Transverse colon (tissue), 4 donors: Measurements from ENCODE around the gene FUOM. TPM values are rescaled to one million over a fixed set of nuclear protein-coding genes. Genes with fewer than 3 reads are reported as not detected.

Experiments
- DNase-seq: peaks from one replicate; pipeline ENCODE4 v3.0.0-alpha.2; 2019
- H3K27ac ChIP-seq, 4 donors: fragments of 200-600 bp; sonication (generic); 2 replicates each; pipeline ENCODE4 v1.5.1; 2016 to 2018; ENCODE audit warnings: inconsistent platforms in 4 of 4
- H3K27me3 ChIP-seq: fragments of 200-600 bp; sonication (generic); 2 replicates; pipeline ENCODE4 v1.5.1; 2017; ENCODE audit warnings: inconsistent platforms
- H3K36me3 ChIP-seq, 4 donors: fragments of 200-600 bp; sonication (generic); 2 replicates each; pipeline ENCODE4 v1.5.1; 2017 to 2019; ENCODE audit warnings: inconsistent platforms in 4 of 4
- H3K4me1 ChIP-seq, 4 donors: fragments of 200-600 bp; sonication (generic); 2 replicates each; pipeline ENCODE4 v1.5.1; 2017 to 2020; ENCODE audit warnings: inconsistent platforms in 4 of 4
- H3K4me3 ChIP-seq, 4 donors: fragments of 200-600 bp; sonication (generic); 1 replicate in 1 of 4; 2 replicates in 3 of 4; pipeline versions ENCODE4 v1.5.1 to v1.6.1; 2017 to 2019; ENCODE audit warnings: inconsistent platforms in 4 of 4
- H3K9me3 ChIP-seq, 2 donors: fragments of 200-600 bp; sonication (generic); 2 replicates each; pipeline ENCODE4 v1.5.1; 2017 to 2019; ENCODE audit warnings: inconsistent platforms in 2 of 2
- EP300 ChIP-seq: sonication (generic); formaldehyde crosslinking; IDR thresholded peaks from one replicate; pipeline ENCODE4 v1.6.1; 2017; ENCODE audit warnings: antibody characterized with exemption, low read depth
- POLR2A ChIP-seq: fragments of 450-650 bp; IDR thresholded peaks from one replicate; pipeline ENCODE4 v1.6.1; 2016; ENCODE audit warnings: antibody characterized with exemption, mild to moderate bottlenecking, moderate library complexity
- POLR2AphosphoS5 ChIP-seq, 3 donors: sonication (generic); formaldehyde crosslinking; IDR thresholded peaks; one replicate each; pipeline ENCODE4 v1.6.1; 2016; ENCODE audit warnings: antibody characterized with exemption in 3 of 3
- WGBS, 2 donors: methylation state at CpG; one replicate each; pipeline ENCODE4 v1.1.5; 2018; ENCODE audit warnings: low coverage in 1 of 2; 5-methylcytosine and 5-hydroxymethylcytosine counted together
- in situ Hi-C, 4 donors: fragments of 200-750 bp; cut with MboI; loops; one replicate each; pipeline versions ENCODE4 v1.15.0 to v1.15.1; 2017; ENCODE audit warnings: low sequenced_read_pairs in 3 of 4, low pct_ligation_motif_present in 1 of 4, low pct_unique_long_range_greater_than_20kb in 1 of 4
- intact Hi-C: fragments of 100-400 bp; cut with DNase I; formaldehyde crosslinking; loops from one replicate; pipeline ENCODE4 v1.15.1; 2023; ENCODE audit warnings: low total_unique reads
- total RNA-seq, 4 donors: library from RNA; depleted of rRNA; stranded (reverse); fragments of >200 nt; gene quantifications; one replicate each; pipeline ENCODE4 v1.1.0, GENCODE V29; 2016
- TF ChIP-seq, protein P1 (sequence below), 5 experiments: fragments of 200-600 bp in 3 of 5; fragments of 450-650 bp in 2 of 5; sonication (generic) in 3 of 5; IDR thresholded peaks; 1 replicate in 2 of 5; 2 replicates in 3 of 5; pipeline ENCODE4 v1.5.1; 2016 to 2017; ENCODE audit warnings: antibody characterized with exemption in 5 of 5, inconsistent platforms in 3 of 5, mild to moderate bottlenecking in 2 of 5, moderate library complexity in 1 of 5

FUOM gene
- total RNA-seq, 4 donors from 2014 or later, result 1.2 to 43.3 (median 28.8) TPM

DNA sequence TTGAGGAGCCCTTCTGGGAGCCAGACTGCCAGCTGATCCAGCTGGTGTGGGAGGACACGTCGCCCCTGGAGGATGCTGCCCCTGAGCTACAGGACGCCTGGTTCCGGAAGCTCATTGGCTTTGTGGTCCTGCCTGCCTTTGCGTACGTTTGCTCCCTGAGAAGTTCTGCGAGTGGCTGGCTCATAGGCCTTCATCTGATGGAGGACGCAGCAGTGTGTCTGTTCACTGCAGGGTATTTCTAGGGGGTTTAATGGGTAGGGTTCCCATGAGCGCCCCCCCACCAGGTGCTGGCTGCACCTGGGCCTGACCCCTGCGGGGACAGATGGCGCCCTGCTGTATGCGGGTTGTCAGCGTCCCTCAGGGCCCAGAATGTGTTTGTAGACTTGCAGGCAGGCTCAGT, 26.3 kb upstream of the FUOM start:
- H3K36me3 ChIP-seq, result no peaks in the 10 kb centered on the region
- intact Hi-C loops, result no loop called here
- no peak for DNase-seq

DNA sequence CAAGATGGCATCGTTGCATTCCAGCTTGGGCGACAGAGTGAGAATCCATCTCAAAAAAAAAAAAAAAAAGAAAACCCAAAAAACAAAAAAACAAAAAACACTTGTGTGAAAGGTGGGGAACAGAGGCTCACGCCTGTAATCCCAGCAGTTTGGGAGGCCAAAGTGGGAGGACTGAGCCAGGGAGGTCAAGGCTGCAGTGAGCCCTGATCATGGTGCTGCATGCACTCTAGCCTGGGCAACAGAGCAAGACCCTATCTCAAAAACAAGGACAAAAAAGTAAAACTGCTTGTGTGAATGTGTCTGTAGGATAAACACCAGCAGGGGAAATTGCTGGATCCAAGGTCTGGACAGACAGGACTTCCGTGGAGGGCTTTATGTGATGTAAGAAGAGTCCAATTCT, 25.7 kb upstream of the FUOM start:
- no peak for TF ChIP-seq POLR2AphosphoS5 (IDR thresholded peaks at IDR 0.05)
- TF ChIP-seq EP300, result no peak
- TF ChIP-seq, protein P1, sequence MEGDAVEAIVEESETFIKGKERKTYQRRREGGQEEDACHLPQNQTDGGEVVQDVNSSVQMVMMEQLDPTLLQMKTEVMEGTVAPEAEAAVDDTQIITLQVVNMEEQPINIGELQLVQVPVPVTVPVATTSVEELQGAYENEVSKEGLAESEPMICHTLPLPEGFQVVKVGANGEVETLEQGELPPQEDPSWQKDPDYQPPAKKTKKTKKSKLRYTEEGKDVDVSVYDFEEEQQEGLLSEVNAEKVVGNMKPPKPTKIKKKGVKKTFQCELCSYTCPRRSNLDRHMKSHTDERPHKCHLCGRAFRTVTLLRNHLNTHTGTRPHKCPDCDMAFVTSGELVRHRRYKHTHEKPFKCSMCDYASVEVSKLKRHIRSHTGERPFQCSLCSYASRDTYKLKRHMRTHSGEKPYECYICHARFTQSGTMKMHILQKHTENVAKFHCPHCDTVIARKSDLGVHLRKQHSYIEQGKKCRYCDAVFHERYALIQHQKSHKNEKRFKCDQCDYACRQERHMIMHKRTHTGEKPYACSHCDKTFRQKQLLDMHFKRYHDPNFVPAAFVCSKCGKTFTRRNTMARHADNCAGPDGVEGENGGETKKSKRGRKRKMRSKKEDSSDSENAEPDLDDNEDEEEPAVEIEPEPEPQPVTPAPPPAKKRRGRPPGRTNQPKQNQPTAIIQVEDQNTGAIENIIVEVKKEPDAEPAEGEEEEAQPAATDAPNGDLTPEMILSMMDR (IDR thresholded peaks at IDR 0.05), result no peak
- TF ChIP-seq POLR2A, result no peak

More for the DNA sequence above, 26.3 kb upstream of the FUOM start:
- Histone ChIP-seq H3K9me3 (no peaks in the 10 kb centered on the region), H3K27me3 (no peaks in the 10 kb centered on the region), H3K4me1 (peaks cover 5 to 10% (median 10%) of the 10 kb centered on the region in 4 donors), H3K27ac (no peak overlapping the region), H3K4me3 (no peak overlapping the region)
- in situ Hi-C loops, result loop anchor here in 1 of 4 donors (10.0 kb wide), 1 partner anchor 69 kb away; no protein-coding TSS in a partner anchor
- WGBS, 2 donors, result 87% methylated on average over 13 of the region's 13 CpGs; no CpG with 5 or more reads in 1 of the 2 donors
- TF ChIP-seq EP300, result no peak
- TF ChIP-seq POLR2AphosphoS5 (IDR thresholded peaks at IDR 0.05), result no peak
- TF ChIP-seq, protein P1 (IDR thresholded peaks at IDR 0.05), result no peak
- no peak for TF ChIP-seq POLR2A

DNA sequence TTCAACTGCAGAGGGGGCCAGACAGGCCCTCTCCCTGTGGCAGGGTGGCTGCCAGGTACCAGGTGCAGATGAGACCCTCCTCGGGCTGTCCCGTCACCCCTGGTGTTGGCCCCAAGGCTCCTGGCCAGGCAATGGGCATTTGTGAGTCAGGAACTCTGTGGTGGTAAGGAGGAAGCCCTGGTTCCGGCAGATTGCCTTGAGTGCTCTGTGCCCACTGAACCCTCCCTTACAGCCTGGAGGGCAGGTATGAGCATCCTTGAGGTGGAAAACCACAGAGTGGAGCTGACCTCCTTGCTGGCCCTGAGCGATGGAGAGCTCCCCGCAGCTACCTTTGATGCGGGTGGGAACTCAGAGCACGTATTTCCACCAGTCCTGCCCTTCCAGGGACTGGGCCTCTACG, 23.2 kb upstream of the FUOM start:
- WGBS, 2 donors, result 89% methylated on average over 8 of the region's 8 CpGs; no CpG with 5 or more reads in 1 of the 2 donors
- in situ Hi-C loops, result loop anchor here in 1 of 4 donors (10.0 kb wide), 1 partner anchor 66 kb away; no protein-coding TSS in a partner anchor
- no peaks in the 10 kb centered on the region for H3K27me3 ChIP-seq
- H3K4me1 ChIP-seq, result peaks cover 10 to 22% (median 18%) of the 10 kb centered on the region in 4 donors
- H3K27ac ChIP-seq, result no peak overlapping the region
- no peak overlapping the region for H3K4me3 ChIP-seq
- intact Hi-C loops, result no loop called here
- no peak for TF ChIP-seq POLR2A
- TF ChIP-seq EP300, result no peak
- TF ChIP-seq, protein P1 (IDR thresholded peaks at IDR 0.05), result no peak
- no peak for TF ChIP-seq POLR2AphosphoS5 (IDR thresholded peaks at IDR 0.05)
- no peak for DNase-seq
- H3K36me3 ChIP-seq, result no peaks in the 10 kb centered on the region
- H3K9me3 ChIP-seq, result no peaks in the 10 kb centered on the region

More for the DNA sequence above, 25.7 kb upstream of the FUOM start:
- no peaks in the 10 kb centered on the region for H3K27me3 ChIP-seq
- H3K36me3 ChIP-seq, result no peaks in the 10 kb centered on the region
- in situ Hi-C loops, result loop anchor here in 1 of 4 donors (10.0 kb wide), 1 partner anchor 69 kb away; no protein-coding TSS in a partner anchor
- H3K4me1 ChIP-seq, result peaks cover 5 to 10% (median 10%) of the 10 kb centered on the region in 4 donors
- intact Hi-C loops, result no loop called here
- WGBS, 2 donors, result 81 to 97% methylated on average over 2 to 4 of the region's 4 CpGs
- H3K4me3 ChIP-seq, result no peak overlapping the region
- no peak overlapping the region for H3K27ac ChIP-seq
- no peak for DNase-seq
- no peaks in the 10 kb centered on the region for H3K9me3 ChIP-seq

DNA sequence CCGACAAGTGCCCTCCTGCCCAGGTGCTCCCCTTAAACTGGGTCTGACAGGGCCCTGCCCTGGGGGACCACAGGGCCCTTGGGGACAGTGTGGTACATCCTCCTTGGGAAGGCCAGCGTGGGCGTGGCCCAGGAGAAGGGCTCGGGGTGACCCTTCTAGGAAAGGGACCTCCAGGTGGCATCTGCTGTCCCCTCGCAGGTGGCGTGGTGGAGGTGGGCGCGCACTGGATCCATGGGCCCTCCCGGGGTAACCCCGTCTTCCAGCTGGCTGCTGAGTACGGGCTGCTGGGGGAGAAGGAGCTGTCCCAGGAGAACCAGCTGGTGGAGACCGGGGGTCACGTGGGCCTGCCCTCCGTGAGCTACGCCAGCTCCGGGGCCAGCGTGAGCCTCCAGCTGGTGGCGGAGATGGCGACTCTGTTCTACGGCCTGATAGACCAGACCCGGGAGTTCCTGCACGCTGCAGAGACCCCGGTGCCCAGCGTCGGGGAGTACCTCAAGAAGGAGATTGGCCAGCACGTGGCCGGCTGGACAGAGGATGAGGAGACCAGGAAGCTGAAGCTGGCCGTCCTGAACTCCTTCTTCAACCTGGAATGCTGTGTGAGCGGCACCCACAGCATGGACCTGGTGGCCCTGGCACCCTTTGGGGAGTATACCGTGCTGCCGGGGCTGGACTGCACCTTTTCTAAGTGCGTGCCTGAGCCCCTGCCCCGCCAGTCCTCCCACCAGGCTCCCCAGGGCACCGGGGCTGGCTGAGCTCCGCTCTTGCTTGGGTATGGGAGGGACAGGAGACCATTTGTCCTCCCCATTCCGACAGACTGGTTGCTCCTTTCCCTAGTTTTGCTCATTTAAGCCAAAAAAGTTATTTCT, 22.2 kb upstream of the FUOM start:
- Histone ChIP-seq H3K4me1 (peaks cover 10 to 22% (median 18%) of the 10 kb centered on the region in 4 donors), H3K36me3 (no peaks in the 10 kb centered on the region), H3K27me3 (no peaks in the 10 kb centered on the region), H3K4me3 (peak overlapping the region; percentile 51 to 94 (median 64)), H3K9me3 (no peaks in the 10 kb centered on the region), H3K27ac (peak overlapping the region; percentile 82 to 89 (median 84))
- intact Hi-C loops, result no loop called here
- no peak for DNase-seq
- WGBS, 2 donors, result 82% methylated on average over 35 of the region's 36 CpGs; no CpG with 5 or more reads in 1 of the 2 donors
- in situ Hi-C loops, result loop anchor here in 1 of 4 donors (10.0 kb wide), 1 partner anchor 65 kb away; no protein-coding TSS in a partner anchor
- no peak for TF ChIP-seq POLR2AphosphoS5 (IDR thresholded peaks at IDR 0.05)
- TF ChIP-seq POLR2A, result no peak
- no peak for TF ChIP-seq EP300
- TF ChIP-seq, protein P1 (IDR thresholded peaks at IDR 0.05), result no peak
